ENCODE results near the gene USP34. TPM values are rescaled to one million over a fixed set of nuclear protein-coding genes. Genes with fewer than 3 reads are reported as not detected.

The USP34 gene, protein sequence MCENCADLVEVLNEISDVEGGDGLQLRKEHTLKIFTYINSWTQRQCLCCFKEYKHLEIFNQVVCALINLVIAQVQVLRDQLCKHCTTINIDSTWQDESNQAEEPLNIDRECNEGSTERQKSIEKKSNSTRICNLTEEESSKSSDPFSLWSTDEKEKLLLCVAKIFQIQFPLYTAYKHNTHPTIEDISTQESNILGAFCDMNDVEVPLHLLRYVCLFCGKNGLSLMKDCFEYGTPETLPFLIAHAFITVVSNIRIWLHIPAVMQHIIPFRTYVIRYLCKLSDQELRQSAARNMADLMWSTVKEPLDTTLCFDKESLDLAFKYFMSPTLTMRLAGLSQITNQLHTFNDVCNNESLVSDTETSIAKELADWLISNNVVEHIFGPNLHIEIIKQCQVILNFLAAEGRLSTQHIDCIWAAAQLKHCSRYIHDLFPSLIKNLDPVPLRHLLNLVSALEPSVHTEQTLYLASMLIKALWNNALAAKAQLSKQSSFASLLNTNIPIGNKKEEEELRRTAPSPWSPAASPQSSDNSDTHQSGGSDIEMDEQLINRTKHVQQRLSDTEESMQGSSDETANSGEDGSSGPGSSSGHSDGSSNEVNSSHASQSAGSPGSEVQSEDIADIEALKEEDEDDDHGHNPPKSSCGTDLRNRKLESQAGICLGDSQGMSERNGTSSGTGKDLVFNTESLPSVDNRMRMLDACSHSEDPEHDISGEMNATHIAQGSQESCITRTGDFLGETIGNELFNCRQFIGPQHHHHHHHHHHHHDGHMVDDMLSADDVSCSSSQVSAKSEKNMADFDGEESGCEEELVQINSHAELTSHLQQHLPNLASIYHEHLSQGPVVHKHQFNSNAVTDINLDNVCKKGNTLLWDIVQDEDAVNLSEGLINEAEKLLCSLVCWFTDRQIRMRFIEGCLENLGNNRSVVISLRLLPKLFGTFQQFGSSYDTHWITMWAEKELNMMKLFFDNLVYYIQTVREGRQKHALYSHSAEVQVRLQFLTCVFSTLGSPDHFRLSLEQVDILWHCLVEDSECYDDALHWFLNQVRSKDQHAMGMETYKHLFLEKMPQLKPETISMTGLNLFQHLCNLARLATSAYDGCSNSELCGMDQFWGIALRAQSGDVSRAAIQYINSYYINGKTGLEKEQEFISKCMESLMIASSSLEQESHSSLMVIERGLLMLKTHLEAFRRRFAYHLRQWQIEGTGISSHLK (N-terminal part only)
- total RNA-seq, result 100 to 1,000 TPM; 118 to 193 (median 132) TPM
- 162 TPM for total RNA-seq (2013)
- total RNA-seq, result 149 to 495 (median 324) reads per million in 29 experiments

DNA sequence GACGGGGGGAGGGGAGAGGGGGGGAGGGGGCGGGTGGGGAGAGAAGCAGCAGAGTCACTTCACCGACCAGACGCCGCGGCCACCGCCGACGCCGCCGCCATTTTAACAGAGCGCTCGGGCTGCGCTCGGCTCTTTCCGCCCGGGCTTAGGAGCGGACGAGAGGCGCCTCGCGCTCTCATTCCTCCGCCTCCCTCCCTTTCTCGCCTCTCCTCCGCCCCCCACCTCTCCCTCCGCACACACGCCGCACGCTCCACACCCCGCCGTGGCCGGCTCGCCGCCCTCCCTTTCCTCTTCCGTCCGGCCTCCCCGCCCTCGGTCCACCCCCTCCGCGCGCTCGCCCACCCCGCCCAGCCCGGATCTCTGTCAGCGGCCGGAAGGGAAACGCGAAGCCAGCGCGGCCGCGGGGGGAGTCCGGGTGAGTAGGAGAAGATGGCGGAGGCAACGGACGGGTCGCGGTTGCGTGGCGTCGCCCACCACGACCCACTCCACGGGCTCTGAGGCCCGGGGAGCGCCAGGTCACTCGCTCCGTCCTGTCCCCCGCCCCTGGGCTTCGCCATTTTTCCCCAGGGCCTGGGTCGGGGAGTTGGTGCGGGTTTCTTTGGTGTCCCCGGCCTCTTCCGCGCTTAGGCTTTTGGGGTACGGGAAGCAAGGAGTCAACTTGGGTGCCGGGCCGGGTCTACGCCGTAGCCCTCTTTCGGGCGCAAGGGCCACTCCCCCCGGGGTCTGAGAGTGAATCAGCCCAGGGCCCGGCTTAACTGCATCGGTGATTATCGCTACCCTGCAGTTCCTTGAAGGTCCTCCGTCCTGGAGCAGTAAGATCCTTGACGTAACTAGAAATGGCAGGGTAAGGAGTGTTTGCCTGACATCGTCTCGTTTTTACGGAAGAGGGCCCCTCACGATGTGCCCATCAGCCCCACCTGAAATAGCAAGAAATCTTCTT lies at the start of gene USP34:
Gene USP34 (minus strand): TSS at position 123 of the 940 bp plus-strand sequence. CDS start 395 bp downstream, outside the sequence.
- Histone ChIP-seq H3K27me3 (replicated peaks in 1 of 2; ENCODE audit: control insufficient read depth in 2 of 2, extremely low read depth in 1 of 2, insufficient read depth in 2 of 2, low read length in 1 of 2) (no peaks in the 10 kb centered on the region), H3K4me1 (ENCODE audit: control insufficient read depth in 1 of 2, extremely low read depth in 1 of 2, insufficient read depth in 2 of 2, low read length in 2 of 2) (peaks cover 13 to 39% of the 10 kb centered on the region in 2 experiments), H3K27ac (ENCODE audit: low read length) (peak within 1 kb of the TSS; percentile 95), H3K36me3 (ENCODE audit: control insufficient read depth in 2 of 2, extremely low read depth in 1 of 2, insufficient read depth in 1 of 2, low read length in 1 of 2) (peaks cover 0 to 14% of the 10 kb centered on the region in 2 donors), H3K4me3 (ENCODE audit: control insufficient read depth in 1 of 2, extremely low read depth in 1 of 2, low read length in 1 of 2) (peak within 1 kb of the TSS; percentile 72 to 90), H3K9me3 (no peaks in the 10 kb centered on the region)
- ATAC-seq (replicated peaks in 1 of 4) (peak; percentile 87 to 89 (median 88)), DNase-seq (peak; percentile 83 to 96 (median 93))
- under 1% methylated on average over 59 of the region's 91 CpGs for WGBS (ENCODE audit: insufficient coverage)
- Mint-ChIP-seq H3K4me3 (peak within 1 kb of the TSS; percentile 90 to 93 (median 92)), H3K27ac (peak within 1 kb of the TSS; percentile 95 to 96), H3K27me3 (no peaks in the 10 kb centered on the region), H3K36me3 (no peaks in the 10 kb centered on the region), H3K4me1 (peaks cover 35 to 38% (median 37%) of the 10 kb centered on the region in 3 donors), H3K9me3 (no peaks in the 10 kb centered on the region)
- CTCF ChIA-PET, result interaction anchor here in 1 of 2 donors (1.4 kb wide), 1 partner anchor 44 kb away, joined by 5 read pairs; no protein-coding TSS in a partner anchor
- POLR2A ChIA-PET, result interaction anchor here (0.6 to 1.2 kb wide), 3 partner anchors 14 to 53 kb away, joined by 3 to 4 read pairs (median 3); no protein-coding TSS in a partner anchor

DNA sequence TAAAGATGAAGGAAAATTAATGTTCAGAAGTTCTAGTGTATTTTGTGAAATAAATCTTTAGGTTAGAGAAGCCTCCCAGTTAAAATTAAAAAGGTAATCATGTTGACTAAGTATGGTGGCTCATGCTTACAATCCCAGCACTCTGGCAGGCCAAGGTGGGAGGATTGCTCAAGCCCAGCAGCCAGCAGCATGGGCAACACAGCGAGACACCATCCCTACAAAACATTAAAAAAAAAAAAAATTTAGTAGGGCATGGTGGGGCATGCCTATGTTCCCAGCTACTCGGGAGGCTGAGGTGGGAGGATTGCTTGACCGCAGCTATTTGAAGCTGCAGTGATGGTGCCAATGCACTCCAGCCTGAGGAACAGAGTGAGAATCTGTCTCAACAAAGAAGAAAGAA lies 49.4 kb upstream of the USP34 start:
- Mint-ChIP-seq H3K4me1 (peaks cover 18 to 43% (median 33%) of the 10 kb centered on the region in 3 donors), H3K27me3 (no peaks in the 10 kb centered on the region), H3K36me3 (peaks cover 28% of the 10 kb centered on the region), H3K9me3 (no peaks in the 10 kb centered on the region), H3K27ac (no peak overlapping the region), H3K4me3 (no peak overlapping the region)
- WGBS (ENCODE audit: insufficient coverage), result 82% methylated on average over 2 of the region's 3 CpGs
- ChIA-PET POLR2A (interaction anchor here in 1 of 2 donors (0.5 kb wide), 1 partner anchor 78 kb away, joined by 3 read pairs; no protein-coding TSS in a partner anchor), CTCF (no interaction called here)
- no peak overlapping the region for H3K27ac ChIP-seq (ENCODE audit: low read length)
- peaks cover 0 to 5% of the 10 kb centered on the region in 2 experiments for H3K4me1 ChIP-seq (ENCODE audit: control insufficient read depth in 1 of 2, extremely low read depth in 1 of 2, insufficient read depth in 2 of 2, low read length in 2 of 2)
- H3K9me3 ChIP-seq, result no peaks in the 10 kb centered on the region
- no peak overlapping the region for H3K4me3 ChIP-seq (ENCODE audit: control insufficient read depth in 1 of 2, extremely low read depth in 1 of 2, low read length in 1 of 2)
- H3K36me3 ChIP-seq (ENCODE audit: control insufficient read depth in 2 of 2, extremely low read depth in 1 of 2, insufficient read depth in 1 of 2, low read length in 1 of 2), result peaks cover 8 to 66% of the 10 kb centered on the region in 2 donors
- no peak for ATAC-seq (replicated peaks in 1 of 4)
- DNase-seq, result no peak
- no peaks in the 10 kb centered on the region for H3K27me3 ChIP-seq (replicated peaks in 1 of 2; ENCODE audit: control insufficient read depth in 2 of 2, extremely low read depth in 1 of 2, insufficient read depth in 2 of 2, low read length in 1 of 2)

DNA sequence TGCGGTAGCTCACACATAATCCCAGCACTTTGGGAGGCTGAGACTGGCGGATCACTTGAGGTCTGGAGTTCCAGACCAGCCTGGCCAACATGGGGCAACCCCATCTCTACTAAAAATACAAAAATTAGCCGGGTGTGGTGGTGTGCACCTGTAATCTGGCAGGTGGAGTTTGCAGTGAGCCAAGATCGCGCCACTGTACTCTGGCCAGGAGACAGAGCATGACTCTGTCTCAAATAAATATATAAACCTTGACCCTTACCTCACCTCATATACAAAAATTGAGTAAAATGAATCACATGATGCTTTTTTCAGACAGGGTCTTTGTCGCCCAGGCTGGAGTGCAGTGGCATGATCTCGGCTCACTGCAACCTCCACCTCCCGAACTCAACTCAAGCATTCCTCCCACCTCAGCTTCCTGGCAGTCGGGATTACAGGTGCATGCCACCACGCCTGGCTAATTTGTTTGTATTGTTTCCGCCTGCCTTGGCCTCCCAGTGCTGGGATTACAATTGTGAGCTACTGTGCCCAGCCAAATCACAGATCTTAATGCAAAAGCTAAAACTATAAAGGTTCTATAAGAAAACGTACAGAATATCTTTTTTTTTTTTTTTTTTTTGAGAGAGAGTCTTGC lies 42.0 kb upstream of the USP34 start:
- WGBS (ENCODE audit: insufficient coverage), result 100% methylated on average over 1 of the region's 12 CpGs
- Histone ChIP-seq H3K27me3 (replicated peaks in 1 of 2; ENCODE audit: control insufficient read depth in 2 of 2, extremely low read depth in 1 of 2, insufficient read depth in 2 of 2, low read length in 1 of 2) (no peaks in the 10 kb centered on the region), H3K4me1 (ENCODE audit: control insufficient read depth in 1 of 2, extremely low read depth in 1 of 2, insufficient read depth in 2 of 2, low read length in 2 of 2) (peaks cover 0 to 6% of the 10 kb centered on the region in 2 experiments), H3K36me3 (ENCODE audit: control insufficient read depth in 2 of 2, extremely low read depth in 1 of 2, insufficient read depth in 1 of 2, low read length in 1 of 2) (peaks cover 8 to 77% of the 10 kb centered on the region in 2 donors), H3K9me3 (no peaks in the 10 kb centered on the region), H3K4me3 (ENCODE audit: control insufficient read depth in 1 of 2, extremely low read depth in 1 of 2, low read length in 1 of 2) (no peak overlapping the region), H3K27ac (ENCODE audit: low read length) (no peak overlapping the region)
- POLR2A ChIA-PET, result interaction anchor here (0.6 to 1.1 kb wide), 6 partner anchors 8 to 807 kb away, joined by 3 to 8 read pairs (median 3); no protein-coding TSS in a partner anchor
- Mint-ChIP-seq H3K4me1 (peaks cover 21 to 32% (median 24%) of the 10 kb centered on the region in 3 donors), H3K27ac (peak overlapping the region in 1 of 2 donors; percentile 58), H3K27me3 (no peaks in the 10 kb centered on the region), H3K4me3 (no peak overlapping the region), H3K9me3 (no peaks in the 10 kb centered on the region), H3K36me3 (peaks cover 24% of the 10 kb centered on the region)
- DNase-seq (no peak), ATAC-seq (replicated peaks in 1 of 4) (no peak)
- CTCF ChIA-PET, result interaction anchor here in 1 of 2 donors (0.6 kb wide), 1 partner anchor 302 kb away, joined by 3 read pairs; no protein-coding TSS in a partner anchor

DNA sequence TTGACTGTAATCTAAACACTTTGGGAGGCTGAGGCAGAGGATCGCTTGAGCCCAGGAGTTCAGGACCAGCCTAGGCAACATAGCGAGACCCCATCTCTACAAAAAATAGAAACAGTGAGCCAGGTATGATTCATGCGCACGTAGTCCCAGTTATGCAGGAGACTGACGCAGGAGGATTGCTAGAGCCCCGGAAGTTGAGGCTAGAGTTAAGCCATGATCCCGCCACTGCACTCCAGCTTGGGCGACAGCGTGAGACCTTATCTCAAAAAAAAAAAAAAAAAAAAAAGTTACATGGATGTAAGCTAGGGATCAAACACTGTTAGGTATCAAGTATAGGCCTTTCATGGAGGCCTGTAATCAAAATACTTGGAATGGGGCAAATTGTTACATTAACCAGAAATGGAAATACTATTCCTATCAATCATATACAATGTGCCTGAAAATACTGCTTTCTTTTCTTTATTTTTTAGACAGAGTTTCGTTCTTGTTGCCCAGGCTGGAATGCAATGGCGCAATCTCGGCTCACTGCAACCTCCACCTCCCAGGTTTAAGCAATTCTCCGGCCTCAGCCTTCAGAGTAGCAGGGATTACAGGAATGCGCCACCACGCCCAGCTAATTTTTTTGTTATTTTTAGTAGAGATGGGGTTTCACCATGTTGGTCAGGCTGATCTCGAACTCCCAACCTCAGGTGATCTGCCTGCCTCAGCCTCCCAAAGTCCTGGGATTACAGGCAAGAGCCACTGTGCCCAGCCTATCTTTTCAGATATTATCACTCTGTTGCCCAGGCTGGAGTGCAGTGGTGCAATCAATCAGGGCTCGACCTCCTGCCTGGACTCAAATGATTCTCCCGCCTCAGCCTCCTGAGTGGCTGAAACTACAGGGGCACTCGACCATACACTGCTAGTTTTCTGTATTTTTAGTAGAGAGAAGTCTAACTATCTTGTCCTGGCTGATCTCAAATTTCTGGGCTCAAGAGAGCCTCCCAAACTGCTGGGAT lies 40.1 kb upstream of the USP34 start:
- no peaks in the 10 kb centered on the region for H3K9me3 Mint-ChIP-seq

More for the DNA sequence above, 40.1 kb upstream of the USP34 start:
- DNase-seq (no peak), ATAC-seq (replicated peaks in 1 of 4) (no peak)
- Histone ChIP-seq H3K4me3 (ENCODE audit: control insufficient read depth in 1 of 2, extremely low read depth in 1 of 2, low read length in 1 of 2) (no peak overlapping the region), H3K27me3 (replicated peaks in 1 of 2; ENCODE audit: control insufficient read depth in 2 of 2, extremely low read depth in 1 of 2, insufficient read depth in 2 of 2, low read length in 1 of 2) (no peaks in the 10 kb centered on the region), H3K27ac (ENCODE audit: low read length) (no peak overlapping the region), H3K9me3 (no peaks in the 10 kb centered on the region), H3K4me1 (ENCODE audit: control insufficient read depth in 1 of 2, extremely low read depth in 1 of 2, insufficient read depth in 2 of 2, low read length in 2 of 2) (peaks cover 0 to 6% of the 10 kb centered on the region in 2 experiments), H3K36me3 (ENCODE audit: control insufficient read depth in 2 of 2, extremely low read depth in 1 of 2, insufficient read depth in 1 of 2, low read length in 1 of 2) (peaks cover 0 to 68% of the 10 kb centered on the region in 2 donors)
- H3K4me1 Mint-ChIP-seq, result peaks cover 27 to 36% (median 28%) of the 10 kb centered on the region in 3 donors
- CTCF ChIA-PET, result interaction anchor here (0.6 kb wide), 4 partner anchors 57 to 335 kb away, joined by 3 to 5 read pairs (median 3); no protein-coding TSS in a partner anchor
- H3K27ac Mint-ChIP-seq, result peak overlapping the region in 1 of 2 donors; percentile 22
- peaks cover 29% of the 10 kb centered on the region for H3K36me3 Mint-ChIP-seq
- H3K4me3 Mint-ChIP-seq, result no peak overlapping the region
- 94% methylated on average over 6 of the region's 19 CpGs for WGBS (ENCODE audit: insufficient coverage)
- no peaks in the 10 kb centered on the region for H3K27me3 Mint-ChIP-seq
- POLR2A ChIA-PET, result interaction anchor here in 1 of 2 donors (0.6 kb wide), 3 partner anchors 27 to 212 kb away, joined by 3 to 4 read pairs (median 4); partner anchors contain the start of gene XPO1

Measured in T-cell (primary cell).